Endometrium (tissue), 2 donors: ENCODE data around the gene C19orf44.
"Not testable (repeated sequence)": the region's sequence is repeated elsewhere in the genome, so short reads cannot be mapped to it uniquely, and the experiment has no call there.

ENCODE experiments used
- FAIRE-seq: peaks from 2 replicates; lab custom pipeline; 2012; peaks lifted over from hg19 to GRCh38; lab: Jason Lieb, UNC
- donor health status: control.
- donor health status: control.

Gene C19orf44

DNA sequence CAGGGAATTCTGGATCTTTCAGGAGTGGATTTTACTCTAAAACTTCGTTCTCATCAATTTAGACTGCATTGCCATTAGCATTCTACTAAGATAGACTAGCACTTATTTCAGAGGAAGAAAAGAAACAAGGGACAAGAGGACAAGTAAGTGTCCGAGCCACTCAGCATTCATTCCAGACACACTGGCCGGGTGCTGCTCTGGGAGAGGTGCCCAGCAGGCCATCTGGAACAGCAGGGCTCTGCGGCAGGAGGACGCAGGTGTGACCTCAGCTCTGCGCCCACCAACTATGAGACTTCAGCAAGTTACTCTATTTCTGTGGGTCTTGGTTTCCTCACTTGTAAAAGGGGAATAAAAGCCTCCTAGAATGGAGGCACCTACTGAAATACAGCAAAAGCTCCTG, 28.6 kb upstream of the C19orf44 start:
- no peak for FAIRE-seq

DNA sequence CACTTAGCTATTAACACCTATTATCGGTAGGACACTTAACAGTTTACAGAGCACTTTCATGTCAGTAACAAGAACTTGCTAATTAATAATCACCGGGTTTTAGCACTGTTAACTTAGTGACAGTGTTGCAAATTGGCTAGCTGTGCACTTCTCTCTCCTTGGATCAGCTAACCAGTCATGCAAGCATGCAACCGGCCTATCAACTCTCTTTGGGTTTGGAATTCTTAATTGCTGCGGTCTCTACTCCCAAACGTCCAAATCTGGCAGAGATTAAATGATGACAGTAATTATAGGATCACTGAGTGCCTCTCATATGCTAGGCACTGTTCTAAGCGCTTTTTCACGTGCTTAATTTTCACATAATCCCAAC, 25.7 kb upstream of the C19orf44 start:
- no peak for FAIRE-seq

DNA sequence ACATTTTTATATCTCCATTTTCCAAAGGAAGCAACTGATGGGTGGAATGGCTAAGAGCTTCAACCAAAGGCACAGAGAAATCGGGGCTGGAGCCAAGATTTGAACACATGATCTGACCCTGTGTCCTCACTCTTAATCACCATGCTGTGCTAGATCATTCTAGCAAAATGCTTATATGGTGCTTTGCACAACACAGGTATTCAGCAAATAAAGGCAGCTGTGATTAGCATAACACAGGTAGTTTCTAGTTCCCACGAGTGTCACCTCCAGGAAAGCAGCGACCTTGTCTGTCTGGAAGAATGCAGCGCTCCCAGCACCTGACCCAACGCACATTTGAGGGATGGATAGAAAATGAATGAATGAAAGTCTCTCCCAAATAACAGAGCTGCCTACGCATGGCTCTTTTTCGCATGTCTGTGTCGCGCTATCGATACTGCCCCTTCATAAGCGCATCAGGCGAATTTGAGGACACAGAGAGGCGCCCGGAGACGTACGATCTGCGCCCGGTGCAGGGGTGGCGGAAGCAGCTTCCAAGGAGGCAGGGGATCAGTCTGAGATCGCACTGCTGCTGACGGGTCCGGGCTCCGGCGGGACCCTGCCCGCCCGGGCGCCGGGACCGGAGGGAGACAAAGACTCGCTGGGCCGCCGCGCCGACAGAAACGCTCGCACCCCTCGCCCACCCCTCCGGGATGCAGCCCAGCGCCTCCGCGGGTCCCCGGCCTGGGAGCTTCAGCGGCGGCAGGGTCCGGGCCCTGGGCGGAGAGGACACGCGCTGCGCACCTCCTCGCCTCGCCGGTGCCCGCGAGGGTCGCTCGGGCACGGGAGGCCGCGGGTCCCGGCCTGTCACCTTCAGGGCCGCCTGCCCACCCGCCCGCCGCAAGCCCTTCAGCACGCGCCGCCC, 25.0 kb upstream of the C19orf44 start:
- no peak for FAIRE-seq

DNA sequence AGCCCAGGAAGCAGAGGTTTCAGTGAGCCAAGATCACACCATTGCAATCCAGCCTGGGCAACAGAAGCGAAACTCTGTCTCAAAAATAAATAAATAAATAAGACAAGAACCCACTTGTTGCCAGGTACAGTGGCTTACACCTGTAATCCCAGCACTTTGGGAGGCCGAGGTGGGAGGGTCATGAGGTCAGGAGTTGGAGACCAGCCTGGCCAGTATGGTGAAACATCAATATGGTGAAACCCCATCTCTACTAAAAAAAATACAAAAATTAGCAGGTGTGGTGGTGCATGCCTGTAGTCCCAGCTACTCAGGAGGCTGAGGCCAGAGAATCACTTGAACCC, 23.7 kb upstream of the C19orf44 start:
- FAIRE-seq: not testable (repeated sequence)

DNA sequence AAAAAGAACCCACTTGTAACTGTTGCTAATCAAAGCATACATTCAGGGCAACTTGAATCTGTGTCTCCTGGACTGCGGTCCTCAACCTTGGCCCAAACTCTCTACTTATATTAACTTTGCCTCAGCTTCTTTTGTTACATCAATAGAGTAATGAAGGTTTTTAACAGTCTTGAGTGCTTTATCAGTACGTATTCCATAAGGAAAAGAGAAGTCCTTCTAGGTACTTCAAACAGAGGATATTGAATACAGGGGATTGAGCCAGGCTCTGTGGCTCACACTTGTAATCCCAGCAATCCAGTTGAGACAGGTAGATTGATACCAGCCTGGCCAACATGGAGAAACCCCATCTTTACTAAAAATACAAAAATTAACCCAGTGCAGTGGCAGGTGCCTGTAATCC, 23.2 kb upstream of the C19orf44 start:
- FAIRE-seq: no peak

DNA sequence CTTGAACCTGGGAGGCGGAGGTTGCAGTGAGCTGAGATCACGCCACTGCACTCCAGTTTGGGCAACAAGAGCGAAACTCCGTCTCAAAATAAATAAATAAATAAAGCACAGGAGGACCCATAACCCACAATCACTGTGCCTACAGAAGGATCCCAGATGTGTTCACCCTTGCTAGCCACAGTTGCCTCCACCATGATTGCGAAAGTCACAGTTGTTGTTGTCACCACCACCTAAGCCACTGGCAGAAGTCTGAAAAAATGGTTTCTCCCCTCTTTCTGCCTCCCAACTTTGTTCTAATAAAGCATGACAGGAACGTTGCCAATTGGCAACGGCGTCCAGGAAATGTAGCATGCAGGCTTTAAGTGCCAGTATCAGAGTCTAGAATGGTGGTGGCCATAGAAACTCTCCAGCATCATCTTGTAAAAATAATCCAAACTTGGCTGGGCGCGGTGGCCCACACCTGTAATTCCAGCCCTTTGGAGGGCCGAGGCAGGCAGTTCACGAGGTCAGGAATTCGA, 22.3 kb upstream of the C19orf44 start:
- FAIRE-seq: no peak

DNA sequence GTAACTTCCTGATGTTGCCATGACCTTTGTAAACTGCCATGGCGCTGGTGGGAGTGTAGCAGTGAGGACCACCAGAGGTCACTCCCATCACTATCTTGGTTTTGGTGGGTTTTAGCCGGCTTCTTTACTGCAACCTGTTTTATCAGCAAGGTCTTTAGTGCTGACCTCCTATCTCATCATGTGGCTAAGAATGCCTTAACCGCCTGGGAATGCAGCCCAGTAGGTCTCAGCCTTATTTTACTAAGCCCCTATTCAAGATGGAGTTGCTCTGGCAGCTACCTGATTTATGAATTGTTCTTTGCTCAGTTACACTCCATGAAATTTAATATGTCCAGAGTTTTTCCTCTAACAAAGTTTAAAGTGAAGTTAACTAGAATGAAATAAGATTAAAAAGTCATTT, 19.8 kb upstream of the C19orf44 start:
- no peak for FAIRE-seq

DNA sequence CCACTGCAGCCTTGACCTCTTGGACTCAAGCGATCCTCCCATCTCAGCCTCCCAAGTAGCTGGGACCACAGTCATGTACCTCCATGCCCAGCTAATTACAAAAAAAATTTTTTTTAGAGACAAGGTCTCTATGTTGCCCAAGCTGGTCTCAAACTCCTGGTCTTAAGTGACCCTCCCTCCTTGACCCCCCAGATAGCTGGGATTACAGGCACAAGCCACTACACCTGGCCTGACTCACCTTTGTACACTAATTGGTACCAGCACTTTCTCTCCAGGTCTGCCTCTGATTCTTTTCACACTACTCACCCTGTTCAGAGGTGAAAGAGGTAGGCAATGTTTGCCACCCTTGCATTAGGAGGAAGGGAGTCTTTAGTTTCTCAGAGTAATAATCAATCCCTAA, 18.9 kb upstream of the C19orf44 start:
- FAIRE-seq: no peak

DNA sequence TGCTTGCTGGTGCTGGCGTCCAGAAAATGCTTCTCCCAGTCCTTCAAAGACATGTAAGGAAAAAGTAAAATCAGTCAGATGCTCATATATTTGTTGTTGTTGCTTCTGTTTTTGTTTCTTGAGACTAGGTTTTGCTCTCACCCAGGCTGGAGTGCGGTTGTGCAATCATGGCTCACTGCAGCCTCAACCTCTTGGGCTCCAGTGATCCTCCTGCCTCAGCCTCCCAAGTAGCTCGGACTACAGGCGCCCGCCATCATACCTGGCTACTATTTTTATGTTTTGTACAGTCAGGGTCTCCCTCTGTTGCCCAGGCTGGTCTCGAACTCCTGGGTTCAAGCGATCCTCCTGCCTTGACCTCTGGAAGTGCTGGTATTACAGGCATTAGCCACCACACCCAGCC, 13.4 kb upstream of the C19orf44 start:
- FAIRE-seq: no peak

DNA sequence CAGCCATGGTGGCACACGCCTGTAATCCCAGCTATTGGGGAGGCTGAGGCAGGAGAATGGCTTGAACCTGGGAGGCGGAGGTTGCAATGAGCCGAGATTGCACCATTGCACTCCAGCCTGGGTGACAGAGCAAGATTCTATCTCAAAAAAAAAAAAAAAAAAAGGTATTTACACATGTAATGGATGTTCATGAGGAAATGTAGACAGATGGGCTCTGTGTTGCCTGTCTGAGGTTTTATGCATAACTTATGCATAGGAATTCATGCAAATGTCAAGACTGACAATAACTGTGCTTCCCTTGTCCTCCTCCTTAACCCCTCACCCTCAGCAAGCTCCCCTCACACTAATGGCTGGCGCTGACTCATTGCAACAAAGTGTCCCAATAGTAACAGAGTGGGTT, 9.7 kb upstream of the C19orf44 start:
- FAIRE-seq: not testable (repeated sequence)

DNA sequence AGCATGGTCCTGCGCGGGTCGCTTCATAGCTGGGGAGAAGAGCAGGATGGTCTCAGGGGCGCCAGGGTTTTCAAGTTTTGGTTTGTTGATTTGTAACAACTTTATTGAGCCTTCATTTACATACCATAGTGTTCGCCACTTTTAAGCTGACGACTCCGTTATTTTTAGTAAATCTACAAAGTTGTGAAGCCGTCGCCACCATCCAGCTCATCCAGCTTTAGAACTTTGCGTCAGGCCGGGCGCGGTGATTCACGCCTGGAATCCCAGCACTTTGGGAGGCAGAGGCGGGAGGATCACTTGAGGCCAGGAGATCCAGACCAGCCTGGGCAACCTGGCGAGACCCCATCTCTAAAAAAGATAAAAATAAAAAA, 404 bp downstream of the C19orf44 start:
- no peak for FAIRE-seq

DNA sequence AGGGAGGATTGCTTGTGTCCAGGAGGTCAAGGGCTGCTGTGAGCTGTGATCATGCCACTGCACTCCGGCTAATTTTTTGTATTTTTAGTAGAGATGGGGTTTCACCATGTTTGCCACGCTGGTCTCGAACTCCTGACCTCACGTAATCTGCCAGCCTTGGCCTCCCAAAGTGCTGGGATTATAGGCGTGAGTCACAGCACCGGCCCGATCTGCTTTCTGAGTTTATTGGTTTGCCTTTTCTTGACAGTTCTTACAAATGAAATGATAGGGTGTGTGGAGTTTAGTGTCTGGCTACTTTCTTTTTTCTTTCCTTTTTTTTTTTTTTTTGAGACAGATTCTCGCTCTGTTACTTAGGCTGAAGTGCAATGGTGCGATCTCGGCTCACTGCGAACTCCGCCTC, 848 bp downstream of the C19orf44 start:
- FAIRE-seq: no peak

DNA sequence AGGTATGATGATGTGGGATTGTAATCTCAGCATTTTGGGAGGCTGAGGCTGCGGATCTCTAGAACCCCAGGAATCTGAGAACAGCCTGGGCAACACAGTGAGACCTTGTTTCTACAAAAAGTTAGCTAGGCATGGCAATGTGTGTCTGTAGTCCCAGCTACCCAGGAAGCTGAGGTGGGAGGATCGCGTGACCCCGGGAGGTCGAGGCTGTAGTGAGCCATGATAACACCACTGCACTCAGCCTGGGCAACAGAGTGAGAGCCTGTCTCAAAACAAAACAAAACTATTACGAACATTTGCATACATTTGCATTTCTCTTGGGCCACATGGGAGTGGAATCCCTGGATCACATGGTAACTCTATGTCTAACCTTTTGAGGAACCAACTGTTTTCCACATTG, 1.6 kb downstream of the C19orf44 start:
- FAIRE-seq: no peak

DNA sequence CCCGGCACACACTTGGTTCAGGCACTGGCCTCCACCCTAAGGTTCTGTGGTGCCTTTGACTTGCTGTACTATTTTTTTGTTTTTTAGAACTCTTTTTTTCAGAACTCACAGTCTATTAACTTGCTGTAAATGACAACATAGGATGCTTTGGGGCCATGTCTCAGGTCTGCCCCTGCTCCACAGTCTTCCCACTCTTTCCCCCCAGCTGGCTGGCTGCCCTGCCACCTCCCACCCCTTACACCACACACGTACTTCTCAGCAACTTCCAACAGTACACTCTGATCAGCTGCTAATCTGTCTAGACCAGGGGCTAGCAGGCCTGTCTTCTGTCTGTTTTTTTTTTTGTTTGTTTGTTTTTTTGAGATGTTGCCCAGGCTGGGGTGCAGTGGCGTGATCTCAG, 8.1 kb downstream of the C19orf44 start:
- no peak for FAIRE-seq

DNA sequence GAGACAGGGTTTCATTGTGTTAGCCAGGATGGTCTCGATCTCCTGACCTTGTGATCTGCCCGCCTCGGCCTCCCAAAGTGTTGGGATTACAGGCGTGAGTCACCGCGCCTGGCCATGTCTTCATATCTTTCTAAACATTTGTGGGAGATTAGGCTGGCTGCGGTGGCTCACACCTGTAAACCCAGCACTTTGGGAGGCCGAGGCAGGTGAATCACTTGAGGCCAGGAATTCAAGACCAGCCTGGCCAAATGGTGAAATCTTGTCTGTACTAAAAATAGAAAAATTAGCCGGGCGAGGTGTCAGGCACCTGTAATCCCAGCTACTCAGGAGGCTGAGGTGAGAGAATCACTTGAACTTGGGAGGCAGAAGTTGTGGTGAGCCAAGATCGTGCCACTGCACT, 10.0 kb downstream of the C19orf44 start:
- not testable (repeated sequence) for FAIRE-seq

DNA sequence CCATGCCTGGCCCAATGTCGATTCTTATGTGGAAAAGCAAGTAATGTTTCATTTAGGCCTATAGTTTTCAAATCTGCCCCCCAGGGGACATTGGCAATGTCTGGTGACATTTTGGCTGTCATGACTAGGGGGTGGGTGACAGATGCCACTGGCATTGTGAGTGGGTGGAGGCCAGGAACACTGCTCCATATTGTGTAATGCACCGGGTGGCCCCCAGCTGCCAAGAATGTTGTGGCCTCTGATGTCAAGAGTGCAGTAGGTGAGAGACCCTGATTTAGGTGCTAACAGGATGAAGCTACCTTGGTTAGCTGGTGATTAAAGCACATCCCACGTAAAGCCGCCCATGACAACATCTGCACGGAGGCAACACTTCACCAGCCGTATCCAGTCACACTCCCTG, 10.8 kb downstream of the C19orf44 start:
- FAIRE-seq: no peak

DNA sequence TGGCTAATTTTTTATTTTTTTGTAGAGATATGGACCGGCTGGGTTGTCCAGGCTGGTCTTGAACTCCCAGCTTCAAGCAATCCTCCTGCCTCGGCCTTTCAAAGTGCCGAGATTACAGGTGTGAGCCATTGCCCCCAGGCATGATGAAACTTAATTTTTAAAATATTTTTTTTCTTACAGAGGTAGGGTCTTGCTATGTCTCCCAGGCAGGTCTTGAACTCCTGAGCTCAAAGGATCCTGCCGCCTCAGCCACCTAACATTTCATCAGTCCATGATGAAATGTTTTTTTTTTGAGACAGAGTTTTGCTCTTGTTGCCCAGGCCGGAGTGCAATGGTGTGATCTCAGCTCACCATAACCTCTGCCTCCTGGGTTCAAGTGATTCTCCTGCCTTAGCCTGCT, 12.4 kb downstream of the C19orf44 start:
- FAIRE-seq: no peak

DNA sequence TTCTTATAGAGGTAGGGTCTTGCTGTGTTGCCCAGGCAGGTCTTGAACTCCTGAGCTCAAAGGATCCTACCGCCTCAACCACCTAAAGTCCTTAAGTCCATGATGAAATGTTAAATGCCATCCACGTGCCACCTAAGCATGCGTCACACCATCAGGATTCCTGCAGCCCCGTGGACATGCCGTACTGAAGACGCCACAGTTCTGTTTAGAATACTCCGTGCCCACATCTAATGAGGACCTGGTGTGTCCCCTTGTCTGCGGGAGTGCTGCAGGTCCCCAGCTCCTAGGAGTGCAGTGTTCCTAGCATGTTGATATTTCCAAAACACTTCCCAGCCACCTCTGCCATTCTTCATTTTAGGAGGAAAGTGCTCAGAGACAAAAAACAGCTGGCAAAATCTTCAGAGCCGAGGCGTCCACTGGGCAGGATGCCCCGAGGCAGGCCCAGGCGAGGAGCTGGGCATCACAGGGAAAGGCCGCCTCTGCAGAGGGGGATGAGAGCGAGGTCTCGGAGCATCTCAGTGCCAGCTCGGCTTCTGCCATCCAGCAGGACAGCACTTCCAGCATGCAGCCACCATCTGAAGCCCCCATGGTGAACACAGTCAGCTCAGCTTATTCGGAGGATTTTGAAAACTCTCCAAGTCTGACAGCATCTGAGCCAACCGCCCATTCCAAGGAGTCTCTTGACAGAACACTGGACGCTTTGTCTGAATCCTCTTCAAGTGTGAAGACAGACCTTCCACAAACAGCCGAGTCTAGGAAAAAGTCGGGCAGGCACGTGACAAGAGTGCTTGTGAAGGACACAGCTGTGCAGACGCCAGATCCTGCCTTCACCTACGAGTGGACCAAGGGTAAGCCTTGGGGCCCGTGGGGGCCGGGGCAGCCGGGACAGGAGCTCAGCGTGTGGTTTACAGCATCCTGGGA, 13.2 kb downstream of the C19orf44 start:
- no peak for FAIRE-seq

DNA sequence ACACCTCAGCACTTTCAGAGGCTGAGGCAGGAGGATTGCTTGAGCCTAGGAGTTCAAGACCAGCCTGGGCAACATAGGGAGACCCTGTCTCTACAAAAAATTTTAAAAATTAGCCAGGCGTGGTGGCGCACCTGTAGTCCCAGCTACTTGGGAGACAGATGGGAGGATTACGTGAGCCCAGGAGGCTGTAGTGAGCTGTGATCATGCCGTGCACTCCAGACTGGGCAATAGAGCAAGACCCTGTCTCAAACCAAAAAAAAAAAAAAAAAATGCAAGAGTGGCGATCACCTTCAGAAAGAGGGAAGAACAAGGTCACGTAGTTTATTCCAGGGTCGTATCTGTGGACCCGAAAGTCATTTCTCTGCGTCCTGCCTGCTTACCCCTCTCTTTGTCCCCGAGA, 16.4 kb downstream of the C19orf44 start:
- FAIRE-seq: not testable (repeated sequence)

DNA sequence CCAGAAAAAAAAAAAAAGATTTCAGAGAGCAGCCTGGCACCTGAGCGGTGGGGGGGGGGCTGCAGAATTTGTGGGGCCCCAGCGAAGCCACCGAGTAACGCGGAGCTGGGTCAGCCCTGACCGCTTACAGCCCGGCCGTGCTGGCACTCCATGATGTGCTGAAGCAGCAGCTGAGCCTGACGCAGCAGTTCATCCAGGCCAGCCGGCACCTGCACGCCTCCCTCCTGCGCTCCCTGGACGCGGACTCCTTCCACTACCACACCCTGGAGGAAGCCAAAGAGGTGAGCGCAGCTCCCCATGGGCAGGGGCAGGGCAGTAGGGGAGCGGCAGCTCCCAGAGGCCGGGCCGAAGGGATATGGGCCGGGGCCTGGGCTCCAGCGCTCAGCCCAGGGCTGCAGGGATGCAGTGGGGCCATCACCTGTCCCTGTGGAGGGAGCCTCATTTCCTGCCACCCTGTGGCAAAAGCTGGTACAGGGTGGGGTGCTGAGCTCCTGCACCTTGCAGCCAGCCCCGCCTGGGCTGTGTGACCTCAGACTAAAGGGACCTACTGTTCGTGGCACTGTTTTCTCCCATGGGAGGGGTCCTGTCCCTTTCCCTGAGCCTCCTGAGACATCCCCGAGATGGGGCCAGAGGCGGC, 18.3 kb downstream of the C19orf44 start:
- FAIRE-seq: no peak

DNA sequence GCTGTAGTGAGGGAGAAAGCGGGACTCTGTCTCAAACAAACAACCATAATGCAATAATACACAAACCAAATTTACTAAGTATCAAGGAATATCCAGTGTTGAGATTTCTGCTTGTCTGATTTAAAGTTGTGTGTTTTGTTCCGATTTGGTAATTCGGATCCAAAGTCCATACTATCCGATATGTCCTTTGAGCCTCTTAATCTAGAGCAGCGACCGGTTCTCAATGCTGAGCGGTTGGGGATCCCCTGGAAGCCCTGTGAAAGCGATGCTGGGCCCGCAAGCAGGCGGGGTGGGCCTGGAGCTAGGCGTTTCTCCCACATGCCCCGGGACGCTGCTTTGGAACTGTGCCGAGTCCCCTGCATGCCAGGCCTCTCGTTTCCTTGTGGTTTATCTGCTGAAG, 20.2 kb downstream of the C19orf44 start:
- no peak for FAIRE-seq

DNA sequence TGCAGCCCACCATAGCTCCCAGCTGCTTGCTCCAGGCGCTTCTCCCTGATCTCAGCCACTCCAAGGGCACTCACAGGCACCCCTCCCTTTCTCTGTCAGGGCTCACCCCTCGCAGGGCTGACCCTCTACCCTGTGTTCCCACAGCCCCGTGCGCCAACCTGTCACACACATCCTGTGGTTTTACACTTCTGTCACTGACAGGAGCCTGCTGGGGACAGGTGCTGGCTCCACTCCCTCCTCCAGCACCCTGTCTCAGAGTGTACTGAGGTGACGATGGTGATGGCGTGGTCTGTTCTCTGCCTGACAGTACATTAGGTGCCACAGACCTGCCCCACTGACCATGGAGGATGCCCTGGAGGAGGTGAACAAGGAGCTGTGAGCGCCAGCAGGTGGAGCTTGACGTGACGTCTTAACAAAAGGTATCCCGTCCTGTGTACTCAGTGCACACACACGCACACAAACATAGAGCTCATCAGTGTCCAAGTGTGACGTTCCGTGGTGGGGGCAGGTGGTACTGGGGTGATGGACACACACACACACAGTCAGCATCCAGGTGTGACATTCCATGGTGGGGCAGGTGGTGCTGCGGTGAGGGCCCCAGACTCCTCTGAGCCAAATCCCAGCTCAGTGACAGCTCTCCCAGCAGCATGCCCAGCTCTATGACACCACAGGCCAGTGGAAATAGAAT, 20.9 kb downstream of the C19orf44 start:
- no peak for FAIRE-seq
